Measurements from ENCODE around the gene RER1. TPM values are rescaled to one million over a fixed set of nuclear protein-coding genes. Genes with fewer than 3 reads are reported as not detected.

RER1 gene
- total RNA-seq, 2 experiments from 2014 or later = 120 to 131 TPM

GRCh38 chr1:2425892-2426291 lies 34.3 kb downstream of the RER1 start:
- Mint-ChIP-seq H3K4me3 (no peak overlapping the region), H3K27ac (no peak overlapping the region), H3K36me3 (ENCODE audit: low read depth) (no peaks in the 10 kb centered on the region), H3K9me3 (peaks cover 4% of the 10 kb centered on the region), H3K4me1 (ENCODE audit: low read depth) (no peaks in the 10 kb centered on the region), H3K27me3 (no peaks in the 10 kb centered on the region)
- DNase-seq (no peak), ATAC-seq (no peak)
- intact Hi-C loops (cut with micrococcal nuclease) = no loop called here
- POLR2A ChIA-PET = interaction anchor here (0.6 to 1.2 kb wide), 3 partner anchors 10 to 53 kb away, joined by 3 read pairs; no protein-coding TSS in a partner anchor
- TF ChIP-seq CTCF (IDR thresholded peaks at IDR 0.05) = no peak
- CTCF ChIA-PET = no interaction called here

- CTCF ChIA-PET = interaction anchor here (1.0 kb wide), 1 partner anchor 10 kb away, joined by 3 read pairs; no protein-coding TSS in a partner anchor
- H3K4me3 Mint-ChIP-seq = no peak overlapping the region
- no peaks in the 10 kb centered on the region for H3K4me1 Mint-ChIP-seq (ENCODE audit: low read depth)
- POLR2A ChIA-PET = interaction anchor here (0.6 to 1.2 kb wide), 3 partner anchors 11 to 52 kb away, joined by 3 read pairs; no protein-coding TSS in a partner anchor
- H3K36me3 Mint-ChIP-seq (ENCODE audit: low read depth) = no peaks in the 10 kb centered on the region
- H3K9me3 Mint-ChIP-seq = peaks cover 4% of the 10 kb centered on the region
- no peak overlapping the region for H3K27ac Mint-ChIP-seq
- ATAC-seq = no peak
- intact Hi-C loops (cut with micrococcal nuclease) = no loop called here
- DNase-seq = no peak
- H3K27me3 Mint-ChIP-seq = no peaks in the 10 kb centered on the region
- TF ChIP-seq CTCF (IDR thresholded peaks at IDR 0.05) = no peak
These were observed 34.9 kb downstream of the RER1 start for GRCh38 chr1:2426540-2426939.

- no peak for TF ChIP-seq CTCF (IDR thresholded peaks at IDR 0.05)
- ChIA-PET CTCF (interaction anchor here (1.0 kb wide), 1 partner anchor 11 kb away, joined by 3 read pairs; no protein-coding TSS in a partner anchor), POLR2A (no interaction called here)
- no peaks in the 10 kb centered on the region for H3K36me3 Mint-ChIP-seq (ENCODE audit: low read depth)
- intact Hi-C loops (cut with micrococcal nuclease) = no loop called here
- H3K4me1 Mint-ChIP-seq (ENCODE audit: low read depth) = no peaks in the 10 kb centered on the region
- ATAC-seq (no peak), DNase-seq (no peak)
- H3K9me3 Mint-ChIP-seq = peaks cover 4% of the 10 kb centered on the region
- H3K27me3 Mint-ChIP-seq = no peaks in the 10 kb centered on the region
- no peak overlapping the region for H3K4me3 Mint-ChIP-seq
- H3K27ac Mint-ChIP-seq = no peak overlapping the region
These were observed 35.4 kb downstream of the RER1 start for GRCh38 chr1:2427051-2427450.

GRCh38 chr1:2427976-2428375 lies 36.3 kb downstream of the RER1 start:
- DNase-seq = no peak
- Mint-ChIP-seq H3K36me3 (ENCODE audit: low read depth) (no peaks in the 10 kb centered on the region), H3K27ac (no peak overlapping the region), H3K4me1 (ENCODE audit: low read depth) (no peaks in the 10 kb centered on the region), H3K4me3 (no peak overlapping the region), H3K27me3 (no peaks in the 10 kb centered on the region), H3K9me3 (peaks cover 2% of the 10 kb centered on the region)
- TF ChIP-seq CTCF (IDR thresholded peaks at IDR 0.05) = no peak
- ATAC-seq = no peak
- ChIA-PET POLR2A (no interaction called here), CTCF (no interaction called here)
- intact Hi-C loops (cut with micrococcal nuclease) = no loop called here

- intact Hi-C loops (cut with micrococcal nuclease) = no loop called here
- H3K4me3 Mint-ChIP-seq = no peak overlapping the region
- ChIA-PET POLR2A (no interaction called here), CTCF (no interaction called here)
- peaks cover 2% of the 10 kb centered on the region for H3K9me3 Mint-ChIP-seq
- H3K27me3 Mint-ChIP-seq = no peaks in the 10 kb centered on the region
- H3K4me1 Mint-ChIP-seq (ENCODE audit: low read depth) = no peaks in the 10 kb centered on the region
- no peak for ATAC-seq
- no peak overlapping the region for H3K27ac Mint-ChIP-seq
- no peak for DNase-seq
- H3K36me3 Mint-ChIP-seq (ENCODE audit: low read depth) = no peaks in the 10 kb centered on the region
- no peak for TF ChIP-seq CTCF (IDR thresholded peaks at IDR 0.05)
These were observed 36.8 kb downstream of the RER1 start for GRCh38 chr1:2428490-2428889.

Data from activated CD8-positive, alpha-beta T cell treated with anti-CD3 and anti-CD28 coated beads for 36 hours (primary cell).